ENCODE data around the gene KCNH8. TPM values are rescaled to one million over a fixed set of nuclear protein-coding genes. Genes with fewer than 3 reads are reported as not detected.

Gene KCNH8
- total RNA-seq, 1 experiment from 2014 or later = 3.7 TPM

GRCh38 chr3:19456738-19457137 lies 308.4 kb downstream of the KCNH8 start:
- H3K4ac ChIP-seq (ENCODE audit: low read depth, low read length) = no peak overlapping the region
- no peaks in the 10 kb centered on the region for H3K79me1 ChIP-seq (ENCODE audit: insufficient read depth, low read depth, low read length, poor library complexity, severe bottlenecking)
- no peak overlapping the region for H3K23ac ChIP-seq (ENCODE audit: insufficient read length, low read depth, low read length)
- no peak overlapping the region for H2BK12ac ChIP-seq (ENCODE audit: insufficient read length, low read depth, low read length)
- no peak overlapping the region for H2BK20ac ChIP-seq (ENCODE audit: low read depth, low read length, poor library complexity, severe bottlenecking)
- no peak overlapping the region for H3K56ac ChIP-seq (ENCODE audit: insufficient read length, low read depth, low read length)
- no peaks in the 10 kb centered on the region for H3K79me2 ChIP-seq (ENCODE audit: insufficient read depth, low read length)
- Mint-ChIP-seq H3K4me1 (peaks cover 8 to 10% of the 10 kb centered on the region in 2 experiments), H3K9me3 (no peaks in the 10 kb centered on the region), H3K4me3 (no peak overlapping the region), H3K27ac (no peak overlapping the region), H3K27me3 (ENCODE audit: low read depth) (no peaks in the 10 kb centered on the region), H3K36me3 (ENCODE audit: insufficient read depth in 1 of 3, low read depth in 3 of 3) (no peaks in the 10 kb centered on the region)
- H3K4me1 ChIP-seq (ENCODE audit: insufficient read depth, low read length) = peaks cover 2% of the 10 kb centered on the region; the same call in 1 of the 2 replicates
- no peak overlapping the region for H3K18ac ChIP-seq (ENCODE audit: insufficient read length, low read depth, low read length)
- no peak overlapping the region for H2BK120ac ChIP-seq (ENCODE audit: low read depth, low read length, poor library complexity, severe bottlenecking)
- no peak overlapping the region for H3K27ac ChIP-seq (ENCODE audit: insufficient read length, low read depth, low read length)
- no peak overlapping the region for H3K9ac ChIP-seq (ENCODE audit: extremely low read depth, insufficient read length, low read length)
- no peak for DNase-seq
- no peak overlapping the region for H2BK5ac ChIP-seq (ENCODE audit: insufficient read length, low read length)
- no peaks in the 10 kb centered on the region for H3K27me3 ChIP-seq (ENCODE audit: insufficient read depth, low read length)
- H3K9me3 ChIP-seq (ENCODE audit: control insufficient read depth, low read depth, low read length) = no peaks in the 10 kb centered on the region
- no peaks in the 10 kb centered on the region for H3K23me2 ChIP-seq (ENCODE audit: insufficient read length, low read depth, low read length, poor library complexity, severe bottlenecking)
- H4K8ac ChIP-seq (replicated peaks; ENCODE audit: insufficient read length, low read depth, low read length) = no peak overlapping the region
- H2AK5ac ChIP-seq (ENCODE audit: insufficient read length, low read length) = no peak overlapping the region
- H4K91ac ChIP-seq (ENCODE audit: insufficient read length, low read depth, low read length) = no peak overlapping the region
- no peak overlapping the region for H3K14ac ChIP-seq (ENCODE audit: insufficient read depth, low read length)
- H4K20me1 ChIP-seq (ENCODE audit: control insufficient read depth, insufficient read depth, insufficient read length) = no peaks in the 10 kb centered on the region
- no peak overlapping the region for H4K5ac ChIP-seq (ENCODE audit: insufficient read length, low read depth, low read length)
- no peak overlapping the region for H3K4me2 ChIP-seq (ENCODE audit: insufficient read depth, insufficient read length, low read length)
- TF ChIP-seq, protein P1, sequence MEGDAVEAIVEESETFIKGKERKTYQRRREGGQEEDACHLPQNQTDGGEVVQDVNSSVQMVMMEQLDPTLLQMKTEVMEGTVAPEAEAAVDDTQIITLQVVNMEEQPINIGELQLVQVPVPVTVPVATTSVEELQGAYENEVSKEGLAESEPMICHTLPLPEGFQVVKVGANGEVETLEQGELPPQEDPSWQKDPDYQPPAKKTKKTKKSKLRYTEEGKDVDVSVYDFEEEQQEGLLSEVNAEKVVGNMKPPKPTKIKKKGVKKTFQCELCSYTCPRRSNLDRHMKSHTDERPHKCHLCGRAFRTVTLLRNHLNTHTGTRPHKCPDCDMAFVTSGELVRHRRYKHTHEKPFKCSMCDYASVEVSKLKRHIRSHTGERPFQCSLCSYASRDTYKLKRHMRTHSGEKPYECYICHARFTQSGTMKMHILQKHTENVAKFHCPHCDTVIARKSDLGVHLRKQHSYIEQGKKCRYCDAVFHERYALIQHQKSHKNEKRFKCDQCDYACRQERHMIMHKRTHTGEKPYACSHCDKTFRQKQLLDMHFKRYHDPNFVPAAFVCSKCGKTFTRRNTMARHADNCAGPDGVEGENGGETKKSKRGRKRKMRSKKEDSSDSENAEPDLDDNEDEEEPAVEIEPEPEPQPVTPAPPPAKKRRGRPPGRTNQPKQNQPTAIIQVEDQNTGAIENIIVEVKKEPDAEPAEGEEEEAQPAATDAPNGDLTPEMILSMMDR (conservative IDR thresholded peaks at IDR 0.05) = no peak
- WGBS (ENCODE audit: extremely low coverage, insufficient read length, low lambda C conversion rate) = no CpG with 5 or more reads among the region's 3 CpGs
- H2AFZ ChIP-seq (ENCODE audit: low read length) = no peak overlapping the region
- no peak overlapping the region for H2BK15ac ChIP-seq (ENCODE audit: low read depth, low read length)
- no peak overlapping the region for H3T11ph ChIP-seq (ENCODE audit: low read length)
